Epithelial cell of esophagus (primary cell): ENCODE results near the gene UACA.

Experiments used
- DNase-seq: peaks from one replicate; pipeline ENCODE4 v3.0.0; 2010; ENCODE audit warnings: low read depth
- H3K4me3 ChIP-seq: 2 replicates; pipeline ENCODE4 v1.5.1; 2011; ENCODE audit warnings: mild to moderate bottlenecking, low read length, control low read depth
- TF ChIP-seq, protein P1 (sequence below): IDR thresholded peaks from 2 replicates; pipeline ENCODE4 v1.5.1; 2011; ENCODE audit warnings: low read depth, mild to moderate bottlenecking, low read length, control low read depth, inconsistent platforms; ENCODE audit not compliant: insufficient read depth; ENCODE audit errors: missing control alignments

Gene UACA

GRCh38 chr15:70801109-70801508 is 37.8 kb upstream of the UACA start:
- TF ChIP-seq, protein P1, sequence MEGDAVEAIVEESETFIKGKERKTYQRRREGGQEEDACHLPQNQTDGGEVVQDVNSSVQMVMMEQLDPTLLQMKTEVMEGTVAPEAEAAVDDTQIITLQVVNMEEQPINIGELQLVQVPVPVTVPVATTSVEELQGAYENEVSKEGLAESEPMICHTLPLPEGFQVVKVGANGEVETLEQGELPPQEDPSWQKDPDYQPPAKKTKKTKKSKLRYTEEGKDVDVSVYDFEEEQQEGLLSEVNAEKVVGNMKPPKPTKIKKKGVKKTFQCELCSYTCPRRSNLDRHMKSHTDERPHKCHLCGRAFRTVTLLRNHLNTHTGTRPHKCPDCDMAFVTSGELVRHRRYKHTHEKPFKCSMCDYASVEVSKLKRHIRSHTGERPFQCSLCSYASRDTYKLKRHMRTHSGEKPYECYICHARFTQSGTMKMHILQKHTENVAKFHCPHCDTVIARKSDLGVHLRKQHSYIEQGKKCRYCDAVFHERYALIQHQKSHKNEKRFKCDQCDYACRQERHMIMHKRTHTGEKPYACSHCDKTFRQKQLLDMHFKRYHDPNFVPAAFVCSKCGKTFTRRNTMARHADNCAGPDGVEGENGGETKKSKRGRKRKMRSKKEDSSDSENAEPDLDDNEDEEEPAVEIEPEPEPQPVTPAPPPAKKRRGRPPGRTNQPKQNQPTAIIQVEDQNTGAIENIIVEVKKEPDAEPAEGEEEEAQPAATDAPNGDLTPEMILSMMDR: no peak
- DNase-seq: no peak
- no peak overlapping the region for H3K4me3 ChIP-seq

DNA sequence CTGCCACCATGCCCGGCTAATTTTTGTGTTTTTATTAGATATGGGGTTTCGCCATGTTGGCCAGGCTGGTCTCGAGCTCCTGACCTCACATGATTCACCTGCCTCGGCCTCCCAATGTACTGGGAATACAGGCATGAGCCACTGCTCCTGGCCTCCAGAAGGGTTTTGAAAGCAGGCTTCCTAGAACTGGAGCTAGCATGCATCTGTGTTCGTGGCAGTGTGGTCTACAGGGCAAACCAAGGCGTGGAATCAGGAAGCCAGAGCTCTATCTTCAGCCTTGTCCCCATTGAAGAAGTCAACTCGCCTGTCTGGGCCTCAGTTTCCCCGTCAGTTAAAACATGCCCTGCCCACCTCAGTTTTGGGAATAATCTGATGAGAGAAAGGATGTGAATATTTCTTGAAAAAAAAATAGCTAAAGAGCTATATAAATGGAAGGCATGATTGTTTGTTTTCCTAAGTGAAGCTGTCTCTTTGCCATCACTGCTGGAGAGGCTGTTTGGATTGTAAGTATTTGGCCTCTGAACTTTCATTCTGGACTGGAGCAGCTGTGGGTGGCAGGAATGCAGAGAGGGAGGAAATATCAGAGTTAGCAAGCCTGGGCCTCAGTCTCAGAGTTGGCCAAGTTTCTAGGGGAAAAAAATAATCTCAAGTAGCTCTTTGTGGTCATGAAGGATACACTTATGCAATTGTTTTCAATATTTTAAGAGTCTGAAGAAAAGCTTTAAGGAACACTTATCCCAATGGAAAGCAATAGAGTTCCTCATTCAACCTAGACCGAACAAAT is 36.5 kb upstream of the UACA start:
- TF ChIP-seq, protein P1: no peak
- H3K4me3 ChIP-seq: no peak overlapping the region
- DNase-seq: peak; percentile 37

GRCh38 chr15:70797464-70797863 is 34.1 kb upstream of the UACA start:
- no peak for DNase-seq
- TF ChIP-seq, protein P1: no peak
- no peak overlapping the region for H3K4me3 ChIP-seq

- H3K4me3 ChIP-seq: no peak overlapping the region
- no peak for DNase-seq
- TF ChIP-seq, protein P1: no peak
Measured at GRCh38 chr15:70796516-70797310, 33.4 kb upstream of the UACA start.

DNA sequence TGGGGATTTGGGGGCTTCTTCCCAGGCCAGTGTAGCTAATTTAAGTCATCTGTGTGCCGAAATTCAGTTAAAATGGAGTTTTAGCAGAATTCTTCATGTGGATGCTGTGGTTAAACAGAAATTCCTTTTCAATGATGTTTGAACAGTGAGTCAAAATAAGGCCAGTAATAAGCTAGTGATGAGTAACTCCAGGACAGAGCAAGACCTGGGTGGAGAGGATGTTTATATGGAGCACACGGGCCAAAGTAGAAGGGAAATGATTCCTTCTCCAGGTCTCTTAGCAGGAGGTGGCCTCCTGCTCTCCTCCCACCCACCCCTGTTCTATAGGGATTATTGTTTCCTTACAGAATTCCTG is 31.9 kb upstream of the UACA start:
- peak; percentile 81 for DNase-seq
- TF ChIP-seq, protein P1: no peak
- H3K4me3 ChIP-seq: no peak overlapping the region

DNA sequence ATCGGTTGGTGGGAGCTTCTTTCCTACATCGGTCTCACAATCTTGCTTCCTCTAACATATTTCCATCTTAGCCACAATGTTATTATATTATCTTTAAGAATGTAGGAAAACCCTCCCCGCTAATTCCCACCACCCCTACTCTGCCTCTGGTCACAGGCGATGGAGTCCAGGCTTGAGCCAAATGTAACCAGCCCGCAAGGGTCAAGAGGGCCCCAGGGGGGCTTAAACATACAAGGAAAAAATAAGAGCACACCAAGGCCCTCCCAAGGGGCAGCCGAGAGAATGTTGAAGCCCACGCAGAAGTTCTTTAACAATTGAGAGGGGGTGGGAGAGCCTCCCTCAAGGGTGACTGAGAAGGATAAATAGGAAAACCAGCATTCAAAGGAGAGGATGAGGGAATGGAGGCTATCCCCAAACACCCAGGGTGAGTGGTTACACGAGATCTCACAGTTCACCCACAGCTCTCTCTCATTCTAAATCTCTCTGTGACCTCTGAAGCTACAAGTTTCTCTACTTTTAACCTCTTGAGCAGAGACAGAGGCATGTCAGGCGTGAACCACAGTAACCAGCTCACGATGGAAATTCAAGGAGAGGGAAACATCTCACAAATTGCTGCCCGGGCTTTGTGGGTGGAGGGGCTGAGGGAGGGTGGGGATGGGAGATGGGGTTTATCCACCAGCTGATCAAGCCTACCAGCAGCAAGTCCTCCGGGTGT is 31.4 kb upstream of the UACA start:
- DNase-seq: no peak
- TF ChIP-seq, protein P1: no peak
- no peak overlapping the region for H3K4me3 ChIP-seq
